Measurements from ENCODE around the gene FNBP1L.
"Not testable (repeated sequence)": the region's sequence is repeated elsewhere in the genome, so short reads cannot be mapped to it uniquely, and the experiment has no call there.

FNBP1L gene

GRCh38 chr1:93446837-93447451, 974 bp upstream of the FNBP1L start:
- peak; percentile 52 for DNase-seq

GRCh38 chr1:93448292-93448982, 519 bp downstream of the FNBP1L start:
- DNase-seq = peak; percentile 25

GRCh38 chr1:93448983-93449804, 1.3 kb downstream of the FNBP1L start:
- DNase-seq = no peak

- DNase-seq = no peak
These were observed 2.4 kb downstream of the FNBP1L start for GRCh38 chr1:93450321-93450720.

- no peak for DNase-seq
These were observed 6.0 kb downstream of the FNBP1L start for GRCh38 chr1:93453911-93454310.

GRCh38 chr1:93459126-93459525, 11.2 kb downstream of the FNBP1L start:
- no peak for DNase-seq

GRCh38 chr1:93461236-93461635, 13.3 kb downstream of the FNBP1L start:
- no peak for DNase-seq

- no peak for DNase-seq
These were observed 16.0 kb downstream of the FNBP1L start for GRCh38 chr1:93463960-93464359.

- DNase-seq = not testable (repeated sequence)
These were observed 17.6 kb downstream of the FNBP1L start for GRCh38 chr1:93465371-93466082.

GRCh38 chr1:93467606-93468005, 19.7 kb downstream of the FNBP1L start:
- DNase-seq = no peak

GRCh38 chr1:93468662-93469061, 20.7 kb downstream of the FNBP1L start:
- DNase-seq = no peak

- DNase-seq = not testable (repeated sequence)
These were observed 21.3 kb downstream of the FNBP1L start for GRCh38 chr1:93469223-93469622.

- DNase-seq = no peak
These were observed 23.4 kb downstream of the FNBP1L start for GRCh38 chr1:93471284-93471683.

GRCh38 chr1:93471911-93472310, 24.0 kb downstream of the FNBP1L start:
- no peak for DNase-seq

- no peak for DNase-seq
These were observed 26.4 kb downstream of the FNBP1L start for GRCh38 chr1:93474321-93474720.

- DNase-seq = no peak
These were observed 27.8 kb downstream of the FNBP1L start for GRCh38 chr1:93475681-93476080.

GRCh38 chr1:93479133-93479745, 31.3 kb downstream of the FNBP1L start:
- DNase-seq = not testable (repeated sequence)

- not testable (repeated sequence) for DNase-seq
These were observed 34.0 kb downstream of the FNBP1L start for GRCh38 chr1:93481899-93482298.

GRCh38 chr1:93483200-93483599, 35.3 kb downstream of the FNBP1L start:
- no peak for DNase-seq

GRCh38 chr1:93483606-93484005, 35.7 kb downstream of the FNBP1L start:
- no peak for DNase-seq

- DNase-seq = no peak
These were observed 40.3 kb downstream of the FNBP1L start for GRCh38 chr1:93488207-93488606.

- DNase-seq = no peak
These were observed 41.8 kb downstream of the FNBP1L start for GRCh38 chr1:93489756-93490155.

GRCh38 chr1:93490357-93490756, 42.4 kb downstream of the FNBP1L start:
- no peak for DNase-seq
